HepG2 (cell line): ENCODE measurements around the gene B9D2. TPM values are rescaled to one million over a fixed set of nuclear protein-coding genes. Genes with fewer than 3 reads are reported as not detected.

Experiments used
- ATAC-seq: fragments of 200-7000 bp; cut with Tn5 transposase; 3 replicates; pipeline ENCODE4 v1.9.1; 2020; ENCODE audit warnings: mild to moderate bottlenecking, moderate library complexity
- BruUV-seq: library from RNA; stranded (reverse); fragments of 400-500 nt; replicated peaks from 2 replicates; lab custom pipeline; 2021; lab: Mats Ljungman, UMichigan
- CTCF ChIA-PET: fragments of 300-600 bp; formaldehyde crosslinking; extraction: SDS; loops from one replicate; lab custom pipeline; 2021; ENCODE audit warnings: low total read pairs, inconsistent platforms, low intra/inter-chr PET ratio; lab: Yijun Ruan, JAX
- POLR2A ChIA-PET: fragments of 350-600 bp; sonication (Branson Sonifier 250); formaldehyde crosslinking; loops from one replicate; lab custom pipeline; 2020; ENCODE audit warnings: antibody characterized with exemption, inconsistent platforms; lab: Yijun Ruan, JAX
- DNase-seq: peaks from one replicate; pipeline ENCODE4 v3.0.0-alpha.2; 2015; ENCODE audit warnings: low spot score
- FAIRE-seq: peaks from 3 replicates; lab custom pipeline; 2011; peaks lifted over from hg19 to GRCh38; lab: Jason Lieb, UNC
- H2AFZ ChIP-seq: one replicate; pipeline ENCODE4 v1.6.1; 2011; ENCODE audit warnings: low read length, inconsistent platforms
- H3K27ac ChIP-seq: fragments of 300-600 bp; 3 replicates; pipeline ENCODE4 v1.8.0; 2011; ENCODE audit warnings: mixed run types, mild to moderate bottlenecking, mixed read lengths, low read length, inconsistent platforms; ENCODE audit not compliant: insufficient read depth; ENCODE audit errors: extremely low read length
- H3K27me3 ChIP-seq, 2 experiments: fragments of 200-600 bp in 1 of 2; 2 replicates in 1 of 2; 3 replicates in 1 of 2; pipeline versions ENCODE4 v1.6.0 to v1.8.0; 2011; ENCODE audit warnings: low read length in 2 of 2, mild to moderate bottlenecking in 2 of 2, moderate library complexity in 2 of 2, inconsistent platforms in 1 of 2; ENCODE audit not compliant: insufficient read depth in 2 of 2, control insufficient read depth in 1 of 2
- H3K36me3 ChIP-seq, 2 experiments: fragments of 200-600 bp in 1 of 2; replicated peaks in 1 of 2; 2 replicates in 1 of 2; 3 replicates in 1 of 2; pipeline versions ENCODE4 v1.5.1 to v1.8.0; 2011; ENCODE audit warnings: low read length in 2 of 2, inconsistent platforms in 1 of 2; ENCODE audit not compliant: insufficient read depth in 2 of 2, control insufficient read depth in 1 of 2
- H3K4me1 ChIP-seq: 2 replicates; pipeline ENCODE4 v1.5.1; 2012; ENCODE audit warnings: low read length, inconsistent platforms; ENCODE audit not compliant: insufficient read depth
- H3K4me2 ChIP-seq: 2 replicates; pipeline ENCODE4 v1.6.0; 2011; ENCODE audit warnings: low read depth, low read length, inconsistent platforms
- H3K4me3 ChIP-seq, 3 experiments: fragments of 200-600 bp in 1 of 3; sonication (generic), shearing (Covaris generic) in 1 of 3; replicated peaks in 1 of 3; 2 replicates each; pipeline ENCODE4 v1.5.1; 2011 to 2016; ENCODE audit warnings: low read length in 3 of 3, inconsistent platforms in 2 of 3, low read depth in 2 of 3, mild to moderate bottlenecking in 2 of 3, control low read depth in 1 of 3, mixed read lengths in 1 of 3; ENCODE audit not compliant: insufficient read depth in 1 of 3
- H3K79me2 ChIP-seq: one replicate; pipeline ENCODE4 v1.6.1; 2011; ENCODE audit warnings: low read length, inconsistent platforms; ENCODE audit not compliant: insufficient read depth
- H3K9ac ChIP-seq: 2 replicates; pipeline ENCODE4 v1.6.0; 2011; ENCODE audit warnings: mild to moderate bottlenecking, low read depth, low read length, inconsistent platforms; ENCODE audit not compliant: insufficient read depth
- H3K9me3 ChIP-seq: 2 replicates; pipeline ENCODE4 v1.5.1; 2012; ENCODE audit warnings: mild to moderate bottlenecking, low read length
- H4K20me1 ChIP-seq: 2 replicates; pipeline ENCODE4 v1.6.0; 2011; ENCODE audit warnings: inconsistent platforms, mild to moderate bottlenecking, low read length, moderate library complexity; ENCODE audit not compliant: insufficient read depth
- ARID4A ChIP-seq: sonication (generic); formaldehyde crosslinking; IDR thresholded peaks from 2 replicates; pipeline ENCODE4 v1.5.0; 2020; ENCODE audit warnings: mild to moderate bottlenecking, missing genetic modification reagents, borderline replicate concordance
- ERF ChIP-seq: IDR thresholded peaks from 2 replicates; pipeline ENCODE4 v1.6.1; 2018; ENCODE audit warnings: missing biosample characterization, missing genetic modification reagents
- ETS1 ChIP-seq: sonication (generic); formaldehyde crosslinking; IDR thresholded peaks from 2 replicates; pipeline ENCODE4 v1.4.0; 2020; ENCODE audit warnings: missing genetic modification reagents
- FUBP1 ChIP-seq: sonication (generic); formaldehyde crosslinking; IDR thresholded peaks from 2 replicates; pipeline ENCODE4 v1.5.1; 2020; ENCODE audit warnings: missing genetic modification reagents, mild to moderate bottlenecking, borderline replicate concordance
- GZF1 ChIP-seq: sonication (generic); formaldehyde crosslinking; IDR thresholded peaks from 2 replicates; pipeline ENCODE4 v1.5.1; 2020; ENCODE audit warnings: mild to moderate bottlenecking, missing genetic modification reagents
- HOXA3 ChIP-seq: sonication (generic); formaldehyde crosslinking; IDR thresholded peaks from 2 replicates; pipeline ENCODE4 v1.5.0; 2020; ENCODE audit warnings: missing genetic modification reagents
- MIER2 ChIP-seq: IDR thresholded peaks from 2 replicates; pipeline ENCODE4 v1.6.1; 2016; ENCODE audit warnings: missing biosample characterization, missing genetic modification reagents
- PHF5A ChIP-seq: IDR thresholded peaks from one replicate; pipeline ENCODE4 v1.6.1; 2018; ENCODE audit warnings: low read depth, missing genetic modification reagents; ENCODE audit not compliant: unreplicated experiment
- PRPF4 ChIP-seq: fragments of 200-400 bp; formaldehyde crosslinking; IDR thresholded peaks from 2 replicates; pipeline ENCODE4 v1.6.1; 2016; ENCODE audit warnings: low read length, low read depth; ENCODE audit not compliant: poor library complexity, severe bottlenecking
- RXRB ChIP-seq: IDR thresholded peaks from 2 replicates; pipeline ENCODE4 v1.6.1; 2016; ENCODE audit warnings: borderline replicate concordance, missing genetic modification reagents, missing compliant biosample characterization
- SPEN ChIP-seq: sonication (generic); formaldehyde crosslinking; IDR thresholded peaks from 2 replicates; pipeline ENCODE4 v1.5.1; 2020; ENCODE audit warnings: low read depth, mild to moderate bottlenecking, missing genetic modification reagents
- ZBTB42 ChIP-seq: sonication (generic); formaldehyde crosslinking; IDR thresholded peaks from 2 replicates; pipeline ENCODE4 v1.5.0; 2020; ENCODE audit warnings: mild to moderate bottlenecking, missing genetic modification reagents
- ZFX ChIP-seq: sonication (generic); formaldehyde crosslinking; IDR thresholded peaks from 2 replicates; pipeline ENCODE4 v1.4.0; 2020; ENCODE audit warnings: mild to moderate bottlenecking, low read depth, missing genetic modification reagents, moderate library complexity
- ZNF101 ChIP-seq: sonication (generic); formaldehyde crosslinking; IDR thresholded peaks from 2 replicates; pipeline ENCODE4 v1.4.0; 2020; ENCODE audit warnings: mild to moderate bottlenecking, low read depth, missing genetic modification reagents, borderline replicate concordance
- ZNF232 ChIP-seq: sonication (generic); formaldehyde crosslinking; IDR thresholded peaks from 2 replicates; pipeline ENCODE4 v1.4.0; 2020; ENCODE audit warnings: missing genetic modification reagents, borderline replicate concordance
- ZNF546 ChIP-seq: sonication (generic); formaldehyde crosslinking; conservative IDR thresholded peaks from 2 replicates; pipeline ENCODE4 v1.8.1; 2023; ENCODE audit warnings: mild to moderate bottlenecking, missing genetic modification reagents
- ZNF674 ChIP-seq: sonication (generic); formaldehyde crosslinking; IDR thresholded peaks from 2 replicates; pipeline ENCODE4 v1.5.0; 2020; ENCODE audit warnings: low read depth, mild to moderate bottlenecking, missing genetic modification reagents
- WGBS: methylation state at CpG from one replicate; pipeline ENCODE4 v1.1.6; 2017; ENCODE audit warnings: low lambda C conversion rate; 5-methylcytosine and 5-hydroxymethylcytosine counted together
- in situ Hi-C: cut with HindIII; loops from 2 replicates; pipeline ENCODE4 v1.10.0; 2017; ENCODE audit warnings: low pct_unique_long_range_greater_than_20kb; ENCODE audit not compliant: extremely low pct_ligation_motif_present
- intact Hi-C: fragments of 100-400 bp; cut with micrococcal nuclease; formaldehyde crosslinking; loops from one replicate; pipeline ENCODE4 v1.10.0; 2022; ENCODE audit not compliant: unreplicated experiment
- polyA plus RNA-seq, 8 experiments: library from polyadenylated mRNA; depleted of rRNA in 3 of 8; stranded (reverse) in 7 of 8; unstranded in 1 of 8; fragments of >200 nt; fragmentation: Illumina TruSeq in 4 of 8; extraction: Trizol in 4 of 8; gene quantifications; 2 replicates each; pipeline versions ENCODE4 v1.2.1 to v1.2.3, GENCODE V29; 2011 to 2016; ENCODE audit warnings: low read depth in 4 of 8, missing spikeins in 1 of 8, mixed read lengths in 1 of 8; ENCODE audit not compliant: insufficient read depth in 1 of 8
- total RNA-seq, 5 experiments: library from RNA; depleted of rRNA; stranded (reverse); fragments of >200 nt; fragmentation: Illumina TruSeq; extraction: Trizol; gene quantifications; 2 replicates each; pipeline ENCODE4 v1.2.3, GENCODE V29; 2016; ENCODE audit warnings: low read depth in 1 of 5

Gene B9D2
- total and polyA plus RNA-seq, 2 of the 13 experiments (the other 11 are each of a cell fraction or from before 2014, with no cell fraction given): 3.1 to 4.4 TPM

DNA sequence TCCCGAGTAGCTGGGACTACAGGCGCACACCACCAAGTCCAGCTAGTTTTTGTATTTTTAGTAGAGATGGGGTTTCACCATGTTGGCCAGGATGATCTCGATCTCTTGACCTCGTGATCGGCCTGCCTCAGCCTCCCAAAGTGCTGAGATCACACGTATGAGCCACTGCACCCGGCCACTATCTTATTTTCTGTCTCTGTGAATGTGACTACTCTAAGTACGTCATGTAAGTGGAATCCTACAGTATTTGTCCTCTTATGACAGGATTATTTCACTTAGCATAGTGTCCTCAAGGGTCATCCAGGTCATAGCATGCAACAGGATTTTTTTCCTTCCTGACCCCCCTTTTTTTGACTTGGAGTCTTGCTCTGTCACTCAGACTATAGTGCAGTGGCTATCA is 7.6 kb upstream of the B9D2 start:
- POLR2A ChIA-PET: no interaction called here
- H3K79me2 ChIP-seq: peaks cover 3% of the 10 kb centered on the region
- no peak for FAIRE-seq

More for the DNA sequence above, 7.6 kb upstream of the B9D2 start:
- BruUV-seq: no TSS peak
- Histone ChIP-seq H3K27me3 (no peaks in the 10 kb centered on the region), H2AFZ (no peak overlapping the region), H3K27ac (no peak overlapping the region), H3K4me2 (no peak overlapping the region), H3K4me3 (no peak overlapping the region), H4K20me1 (no peaks in the 10 kb centered on the region), H3K9ac (no peak overlapping the region), H3K36me3 (no peaks in the 10 kb centered on the region; a peak in 1 of 5 replicates), H3K9me3 (no peaks in the 10 kb centered on the region), H3K4me1 (peaks cover 21% of the 10 kb centered on the region)
- in situ Hi-C loops: no loop called here
- CTCF ChIA-PET: no interaction called here
- DNase-seq (no peak), ATAC-seq (no peak)
- intact Hi-C loops: no loop called here
- no peak for TF ChIP-seq GZF1 (CRISPR knock-in tag)
- TF ChIP-seq RXRB (CRISPR knock-in tag): no peak
- TF ChIP-seq PHF5A (CRISPR knock-in tag): no peak
- TF ChIP-seq ZFX: no peak
- TF ChIP-seq ZNF674 (CRISPR knock-in tag): no peak
- TF ChIP-seq HOXA3 (CRISPR knock-in tag): no peak
- no peak for TF ChIP-seq ETS1 (CRISPR knock-in tag)
- no peak for TF ChIP-seq SPEN (CRISPR knock-in tag)
- TF ChIP-seq MIER2 (CRISPR knock-in tag): no peak
- TF ChIP-seq ZNF232 (CRISPR knock-in tag): no peak
- TF ChIP-seq ERF (CRISPR knock-in tag): no peak
- TF ChIP-seq ZNF546 (CRISPR knock-in tag): no peak
- TF ChIP-seq PRPF4: no peak
- TF ChIP-seq ARID4A (CRISPR knock-in tag): no peak
- TF ChIP-seq FUBP1 (CRISPR knock-in tag): no peak
- no peak for TF ChIP-seq ZNF101 (CRISPR knock-in tag)
- TF ChIP-seq ZBTB42: no peak
- 98% methylated on average over 8 of the region's 8 CpGs for WGBS
